GM12878 (cell line): ENCODE results near the gene KIRREL3. TPM values are rescaled to one million over a fixed set of nuclear protein-coding genes. Genes with fewer than 3 reads are reported as not detected.

Experiments used
- ATAC-seq: fragments of 200-7000 bp; cut with Tn5 transposase; 3 replicates; pipeline ENCODE4 v1.9.1; 2020; ENCODE audit warnings: mild to moderate bottlenecking, moderate library complexity
- BruUV-seq: library from RNA; stranded (reverse); fragments of 400-500 nt; replicated peaks from 2 replicates; lab custom pipeline; 2021; lab: Mats Ljungman, UMichigan
- CTCF ChIA-PET: fragments of 300-600 bp; sonication (Branson Sonifier 250); formaldehyde crosslinking; extraction: SDS; loops from one replicate; lab custom pipeline; 2021; ENCODE audit warnings: inconsistent platforms; lab: Yijun Ruan, JAX
- POLR2A ChIA-PET: fragments of 350-600 bp; formaldehyde crosslinking; extraction: SDS; loops from one replicate; lab custom pipeline; 2021; ENCODE audit warnings: inconsistent platforms; lab: Charles Lee
- RAD21 ChIA-PET: fragments of 300-600 bp; sonication (Branson Sonifier 250); formaldehyde crosslinking; loops from one replicate; lab custom pipeline; 2023; ENCODE audit warnings: antibody characterized with exemption; ENCODE audit not compliant: unreplicated experiment; lab: Charles Lee
- SMC1A ChIA-PET: fragments of 300-600 bp; sonication (Branson Sonifier 250); formaldehyde crosslinking; loops from one replicate; lab custom pipeline; 2023; ENCODE audit not compliant: unreplicated experiment, uncharacterized antibody; lab: Charles Lee
- DNase-seq: peaks from one replicate; pipeline ENCODE4 v3.0.0-alpha.2; 2011; ENCODE audit warnings: low read depth, low spot score
- FAIRE-seq: peaks from 3 replicates; lab custom pipeline; 2011; peaks lifted over from hg19 to GRCh38; lab: Jason Lieb, UNC
- H2AFZ ChIP-seq: 2 replicates; pipeline ENCODE4 v1.6.0; 2011; ENCODE audit warnings: low read depth, low read length, control low read depth; ENCODE audit not compliant: control insufficient read depth
- H3K27ac ChIP-seq: 2 replicates; pipeline ENCODE4 v1.5.1; 2011; ENCODE audit warnings: control low read depth; ENCODE audit not compliant: control insufficient read depth, insufficient read depth
- H3K27me3 ChIP-seq, 2 experiments: replicated peaks in 1 of 2; 2 replicates each; pipeline versions ENCODE4 v1.6.0 to v1.6.1; 2011; ENCODE audit warnings: low read length in 1 of 2; ENCODE audit not compliant: control insufficient read depth in 2 of 2, insufficient read depth in 2 of 2
- H3K36me3 ChIP-seq, 2 experiments: 2 replicates each; pipeline ENCODE4 v1.5.1; 2011; ENCODE audit warnings: low read length in 1 of 2; ENCODE audit not compliant: control insufficient read depth in 2 of 2, insufficient read depth in 2 of 2
- H3K4me1 ChIP-seq: 2 replicates; pipeline ENCODE4 v1.6.1; 2011; ENCODE audit warnings: mild to moderate bottlenecking, low read length, moderate library complexity, mixed read lengths; ENCODE audit not compliant: control insufficient read depth, insufficient read depth
- H3K4me2 ChIP-seq: 2 replicates; pipeline ENCODE4 v1.6.0; 2011; ENCODE audit warnings: control low read depth; ENCODE audit not compliant: control insufficient read depth, insufficient read depth
- H3K4me3 ChIP-seq: fragments of 200-600 bp; sonication (generic); 2 replicates; pipeline ENCODE4 v1.5.1; 2016
- H3K79me2 ChIP-seq: 2 replicates; pipeline ENCODE4 v1.6.0; 2011; ENCODE audit warnings: low read length; ENCODE audit not compliant: control insufficient read depth, insufficient read depth
- H3K9ac ChIP-seq: 2 replicates; pipeline ENCODE4 v1.8.0; 2011; ENCODE audit warnings: low read length, control low read depth, mixed read lengths; ENCODE audit not compliant: control insufficient read depth, insufficient read depth
- H3K9me3 ChIP-seq: replicated peaks from 3 replicates; pipeline ENCODE4 v1.5.1; 2011; ENCODE audit warnings: mild to moderate bottlenecking, low read length; ENCODE audit not compliant: control insufficient read depth, insufficient read depth
- H4K20me1 ChIP-seq: 2 replicates; pipeline ENCODE4 v1.6.0; 2011; ENCODE audit not compliant: control insufficient read depth, insufficient read depth
- BRCA1 ChIP-seq: IDR thresholded peaks from 2 replicates; pipeline ENCODE4 v1.6.1; 2011; ENCODE audit warnings: low read depth, low read length, improper control_type of control experiment
- CBX3 ChIP-seq: fragments of 200-600 bp; sonication (generic); IDR thresholded peaks from 2 replicates; pipeline ENCODE4 v1.6.1; 2016; ENCODE audit warnings: low read depth, borderline replicate concordance
- CTCF ChIP-seq, 3 experiments: IDR thresholded peaks in 2 of 3; conservative IDR thresholded peaks in 1 of 3; 2 replicates each; pipeline ENCODE4 v1.5.1; 2011; ENCODE audit warnings: low read depth in 3 of 3, low read length in 3 of 3, mild to moderate bottlenecking in 3 of 3, control low read depth in 2 of 3, moderate library complexity in 2 of 3, inconsistent platforms in 1 of 3, mixed read lengths in 1 of 3; ENCODE audit not compliant: control insufficient read depth in 2 of 3, insufficient read depth in 1 of 3; ENCODE audit errors: extremely low read depth in 1 of 3
- DPF2 ChIP-seq: fragments of 450-650 bp; IDR thresholded peaks from 2 replicates; pipeline ENCODE4 v1.6.1; 2017; ENCODE audit warnings: mild to moderate bottlenecking
- FOXK2 ChIP-seq: fragments of 450-650 bp; IDR thresholded peaks from 2 replicates; pipeline ENCODE4 v1.6.1; 2017; ENCODE audit warnings: mild to moderate bottlenecking, moderate library complexity
- MEF2A ChIP-seq: IDR thresholded peaks from 2 replicates; pipeline ENCODE4 v1.6.1; 2011; ENCODE audit warnings: low read depth, mild to moderate bottlenecking, low read length, moderate library complexity; ENCODE audit not compliant: insufficient read depth
- RAD51 ChIP-seq: fragments of 450-650 bp; IDR thresholded peaks from 2 replicates; pipeline ENCODE4 v1.6.1; 2016; ENCODE audit warnings: moderate library complexity, mild to moderate bottlenecking, inconsistent platforms
- SIX5 ChIP-seq: IDR thresholded peaks from 2 replicates; pipeline ENCODE4 v1.6.1; 2011; ENCODE audit warnings: mild to moderate bottlenecking, low read depth, low read length, moderate library complexity; ENCODE audit not compliant: severe bottlenecking
- ZSCAN29 ChIP-seq: fragments of 450-650 bp; IDR thresholded peaks from 2 replicates; pipeline ENCODE4 v1.6.1; 2017; ENCODE audit warnings: mild to moderate bottlenecking, moderate library complexity
- WGBS: methylation state at CpG from one replicate; pipeline ENCODE4 v1.1.6; 2016; ENCODE audit warnings: low lambda C conversion rate; ENCODE audit not compliant: insufficient replicate concordance, insufficient coverage; ENCODE audit errors: missing lambda C conversion rate; 5-methylcytosine and 5-hydroxymethylcytosine counted together
- in situ Hi-C: fragments of 300-500 bp; cut with MboI; formaldehyde crosslinking; loops from 9 replicates; pipeline ENCODE4 v1.14.3; 2018; ENCODE audit warnings: mixed read lengths
- intact Hi-C: fragments of 100-400 bp; cut with micrococcal nuclease; formaldehyde crosslinking; loops from one replicate; pipeline ENCODE4 v1.14.2; 2022; ENCODE audit not compliant: unreplicated experiment
- polyA plus RNA-seq, 11 experiments: library from polyadenylated mRNA; depleted of rRNA in 4 of 11; unstranded in 6 of 11; stranded (reverse) in 5 of 11; fragments of >200 nt; fragmentation: Nextera tagmentation in 4 of 11; fragmentation: Illumina TruSeq in 1 of 11; extraction: Ambion mirVana in 4 of 11; extraction: Trizol in 1 of 11; gene quantifications; 1 replicate in 1 of 11; 2 replicates in 10 of 11; pipeline versions ENCODE4 v1.2.1 to v1.2.3, GENCODE V29; 2011 to 2016; ENCODE audit warnings: inconsistent platforms in 2 of 11, missing spikeins in 2 of 11, low read depth in 1 of 11
- total RNA-seq, 4 experiments: library from RNA; depleted of rRNA in 3 of 4; stranded (reverse); fragments of >200 nt in 3 of 4; fragmentation: Illumina TruSeq in 1 of 4; extraction: Trizol in 1 of 4; gene quantifications; 2 replicates each; pipeline versions ENCODE4 v1.2.1 to v1.2.3, GENCODE V29; 2013 to 2021

Gene KIRREL3
- total and polyA plus RNA-seq, 10 of the 15 experiments (the other 5 are each of a cell fraction or from before 2014, with no cell fraction given) = under 0.01 TPM; not detected in 9

DNA sequence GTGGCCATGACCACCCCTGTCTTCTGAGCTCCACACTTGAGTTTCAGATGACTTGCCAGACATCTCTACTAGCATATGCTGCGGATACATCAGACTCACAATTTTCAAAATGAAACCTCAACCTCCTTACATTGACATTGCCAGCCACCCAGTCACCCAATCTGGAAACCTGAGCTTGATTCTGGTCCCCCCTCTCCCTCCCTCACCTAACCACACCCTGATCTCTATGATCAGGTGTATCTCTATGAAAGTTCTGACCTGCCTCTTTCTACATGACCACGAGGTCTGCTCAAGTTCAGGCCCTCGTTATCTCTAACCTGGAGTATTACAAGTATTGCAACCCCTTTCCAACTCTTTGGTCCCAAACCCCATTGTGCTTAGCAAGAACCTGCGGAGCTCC is 254.1 kb downstream of the KIRREL3 start:
- FAIRE-seq = no peak
- in situ Hi-C loops = no loop called here
- WGBS = 27% methylated on average over 4 of the region's 4 CpGs

More for the DNA sequence above, 254.1 kb downstream of the KIRREL3 start:
- H3K27ac ChIP-seq = no peak overlapping the region
- H3K36me3 ChIP-seq = no peaks in the 10 kb centered on the region
- no peak overlapping the region for H3K4me3 ChIP-seq
- H4K20me1 ChIP-seq = no peaks in the 10 kb centered on the region
- TF ChIP-seq FOXK2 (no peak), DPF2 (no peak), BRCA1 (no peak), ZSCAN29 (no peak), MEF2A (no peak), CBX3 (no peak), SIX5 (no peak), RAD51 (no peak), CTCF (IDR thresholded peaks at IDR 0.05 in 2 of 3, conservative IDR thresholded peaks at IDR 0.05 in 1 of 3; ENCODE audit: control insufficient read depth in 2 of 3, extremely low read depth in 1 of 3, insufficient read depth in 1 of 3, low read depth in 3 of 3, low read length in 3 of 3) (no peak)
- TF ChIP-seq, all 136 proteins: peak for 0
- CTCF ChIA-PET = no interaction called here
- no peak overlapping the region for H3K4me2 ChIP-seq
- intact Hi-C loops = no loop called here
- DNase-seq (no peak), ATAC-seq (no peak)
- H3K4me1 ChIP-seq = peaks cover 9% of the 10 kb centered on the region
- no peaks in the 10 kb centered on the region for H3K27me3 ChIP-seq
- no peaks in the 10 kb centered on the region for H3K9me3 ChIP-seq
- H2AFZ ChIP-seq = no peak overlapping the region
- no peaks in the 10 kb centered on the region for H3K79me2 ChIP-seq
- RAD21 ChIA-PET = no interaction called here
- no TSS peak for BruUV-seq
- H3K9ac ChIP-seq = no peak overlapping the region
- SMC1A ChIA-PET = no interaction called here
- POLR2A ChIA-PET = no interaction called here
